K562 (cell line): ENCODE results near the gene SURF4. TPM values are rescaled to one million over a fixed set of nuclear protein-coding genes. Genes with fewer than 3 reads are reported as not detected.

ENCODE experiments used
- ARID3A ChIP-seq: IDR thresholded peaks from 2 replicates; pipeline ENCODE4 v1.6.1; 2012; ENCODE audit warnings: low read depth, low read length, improper control_type of control experiment, borderline replicate concordance
- BRF1 ChIP-seq: IDR thresholded peaks from 3 replicates; pipeline ENCODE4 v1.6.1; 2011; ENCODE audit warnings: borderline replicate concordance, mild to moderate bottlenecking; ENCODE audit not compliant: insufficient read length; ENCODE audit errors: extremely low read depth
- CCNT2 ChIP-seq: IDR thresholded peaks from 2 replicates; pipeline ENCODE4 v1.6.1; 2011; ENCODE audit warnings: borderline replicate concordance, low read depth, mild to moderate bottlenecking, moderate library complexity, mixed read lengths, low read length; ENCODE audit not compliant: insufficient read length; ENCODE audit errors: extremely low read depth
- CHCHD3 ChIP-seq: fragments of 250-450 bp; sonication (Bioruptor Pico); IDR thresholded peaks from 2 replicates; pipeline ENCODE4 v2.1.2; 2022; ENCODE audit warnings: mild to moderate bottlenecking
- CTCF ChIP-seq, 3 experiments: IDR thresholded peaks in 2 of 3; conservative IDR thresholded peaks in 1 of 3; 2 replicates each; pipeline ENCODE4 v1.5.1; 2011 to 2012; ENCODE audit warnings: low read length in 3 of 3, mild to moderate bottlenecking in 3 of 3, control low read depth in 2 of 3, improper control_type of control experiment in 1 of 3, inconsistent platforms in 1 of 3, low read depth in 1 of 3, mixed read lengths in 1 of 3, moderate library complexity in 1 of 3; ENCODE audit not compliant: insufficient read depth in 2 of 3
- DIDO1 ChIP-seq: fragments of 450-650 bp; IDR thresholded peaks from 2 replicates; pipeline ENCODE4 v1.6.1; 2016; ENCODE audit warnings: low read depth, missing biosample characterization, missing genetic modification characterization
- EGR1 ChIP-seq: fragments of 450-650 bp; conservative IDR thresholded peaks from 2 replicates; pipeline ENCODE4 v1.6.1; 2017; ENCODE audit warnings: mild to moderate bottlenecking
- EP400 ChIP-seq: fragments of 450-650 bp; IDR thresholded peaks from 2 replicates; pipeline ENCODE4 v1.6.1; 2017; ENCODE audit warnings: antibody characterized with exemption, mild to moderate bottlenecking, moderate library complexity
- FOSL1 ChIP-seq: fragments of 200-800 bp; sonication (Bioruptor generic); conservative IDR thresholded peaks from 2 replicates; pipeline ENCODE4 v1.6.1; 2016; ENCODE audit warnings: missing genetic modification characterization, missing compliant biosample characterization
- HCFC1 ChIP-seq: IDR thresholded peaks from 2 replicates; pipeline ENCODE4 v1.6.1; 2012; ENCODE audit warnings: low read depth, low read length, improper control_type of control experiment
- HEY1 ChIP-seq: fragments of 250-450 bp; sonication (Bioruptor Pico); IDR thresholded peaks from 2 replicates; pipeline ENCODE4 v1.5.0; 2020; ENCODE audit warnings: mild to moderate bottlenecking, moderate library complexity, borderline replicate concordance
- MNT ChIP-seq, 2 experiments: fragments of 450-650 bp; conservative IDR thresholded peaks; 2 replicates each; pipeline ENCODE4 v1.6.1; 2017; ENCODE audit warnings: mild to moderate bottlenecking in 2 of 2, moderate library complexity in 2 of 2
- NCOA6 ChIP-seq: fragments of 450-650 bp; IDR thresholded peaks from 2 replicates; pipeline ENCODE4 v1.6.1; 2017; ENCODE audit warnings: mild to moderate bottlenecking
- PCBP1 ChIP-seq: fragments of 200-400 bp; formaldehyde crosslinking; IDR thresholded peaks from 2 replicates; pipeline ENCODE4 v1.6.1; 2018; ENCODE audit warnings: mild to moderate bottlenecking, low read depth, low read length; ENCODE audit not compliant: poor library complexity, severe bottlenecking
- RBFOX2 ChIP-seq: fragments of 200-400 bp; formaldehyde crosslinking; IDR thresholded peaks from 2 replicates; pipeline ENCODE4 v1.6.1; 2017; ENCODE audit warnings: low read depth, mild to moderate bottlenecking, low read length, moderate library complexity
- RBM22 ChIP-seq: fragments of 200-400 bp; formaldehyde crosslinking; IDR thresholded peaks from 2 replicates; pipeline ENCODE4 v1.6.1; 2018; ENCODE audit warnings: low read length, low read depth; ENCODE audit not compliant: poor library complexity, severe bottlenecking
- SMAD3 ChIP-seq: fragments of 450-650 bp; formaldehyde crosslinking; conservative IDR thresholded peaks from 2 replicates; pipeline ENCODE4 v1.4.0; 2020; ENCODE audit warnings: mild to moderate bottlenecking
- SMARCA5 ChIP-seq: fragments of 450-650 bp; IDR thresholded peaks from 2 replicates; pipeline ENCODE4 v1.6.1; 2016
- SRSF9 ChIP-seq: fragments of 200-400 bp; formaldehyde crosslinking; IDR thresholded peaks from 2 replicates; pipeline ENCODE4 v1.6.1; 2017; ENCODE audit warnings: low read depth, low read length, borderline replicate concordance
- TOE1 ChIP-seq, 2 experiments: fragments of 450-650 bp in 1 of 2; sonication (generic) in 1 of 2; formaldehyde crosslinking in 1 of 2; IDR thresholded peaks; 2 replicates each; pipeline versions ENCODE4 v1.7.1 to v1.8.0; 2016 to 2022; ENCODE audit warnings: borderline replicate concordance in 2 of 2, mild to moderate bottlenecking in 2 of 2, antibody characterized with exemption in 1 of 2, inconsistent platforms in 1 of 2, low read depth in 1 of 2, missing genetic modification reagents in 1 of 2, moderate library complexity in 1 of 2
- ZBTB34 ChIP-seq: fragments of 250-450 bp; sonication (Bioruptor Pico); IDR thresholded peaks from 2 replicates; pipeline ENCODE4 v1.8.0; 2021; ENCODE audit warnings: mild to moderate bottlenecking, moderate library complexity
- polyA plus RNA-seq, 8 experiments: library from polyadenylated mRNA; depleted of rRNA in 4 of 8; stranded (reverse) in 5 of 8; unstranded in 3 of 8; fragments of >200 nt; fragmentation: Nextera tagmentation in 2 of 8; fragmentation: Illumina TruSeq in 1 of 8; extraction: Ambion mirVana in 2 of 8; extraction: Trizol in 1 of 8; gene quantifications; 2 replicates each; pipeline versions ENCODE4 v1.2.1 to v1.2.3, GENCODE V29; 2011 to 2014; ENCODE audit warnings: inconsistent platforms in 1 of 8, missing spikeins in 1 of 8
- total RNA-seq, 7 experiments: library from RNA; depleted of rRNA in 6 of 7; stranded (reverse); fragments of >200 nt in 6 of 7; fragmentation: Illumina TruSeq in 2 of 7; extraction: Trizol in 2 of 7; gene quantifications; 2 replicates each; pipeline versions ENCODE4 v1.2.1 to v1.2.3, GENCODE V29; 2011 to 2021; ENCODE audit warnings: low replicate concordance in 1 of 7

Gene SURF4
- total and polyA plus RNA-seq, 9 of the 15 experiments (the other 6 are each of a cell fraction or from before 2014, with no cell fraction given): 8.4 to 176 (median 130) TPM

GRCh38 chr9:133375116-133375723 lies 640 bp downstream of the SURF4 start (continued):
- TF ChIP-seq MNT (conservative IDR thresholded peaks at IDR 0.05): peak in 1 of 2 experiments; percentile 36; a peak in 1 of 4 replicates
- peak; percentile 43; the same call in 1 of the 2 replicates for TF ChIP-seq EP400
- TF ChIP-seq ARID3A: no peak
- TF ChIP-seq CCNT2: no peak
- no peak for TF ChIP-seq HCFC1
- TF ChIP-seq FOSL1 (tag): peak; percentile 31; the same call in 1 of the 2 replicates
- no peak for TF ChIP-seq BRF1
- no peak for TF ChIP-seq DIDO1 (tag)
- 0 out of 2 replicates have a peak, but pooled peaks have one; percentile 31 for TF ChIP-seq TOE1 (IDR thresholded peaks at IDR 0.05; ENCODE audit: borderline replicate concordance)
- no peak for TF ChIP-seq TOE1 (CRISPR knock-in tag; IDR thresholded peaks at IDR 0.05; ENCODE audit: borderline replicate concordance, low read depth)
- TF ChIP-seq SRSF9: no peak
- TF ChIP-seq RBM22: peak; percentile 70
- peak in 2 of 3 experiments; percentile 10 to 30; a peak in 1 of 6 replicates for TF ChIP-seq CTCF (IDR thresholded peaks at IDR 0.05 in 2 of 3, conservative IDR thresholded peaks at IDR 0.05 in 1 of 3; ENCODE audit: insufficient read depth in 2 of 3, low read depth in 1 of 3, low read length in 3 of 3)
- TF ChIP-seq HEY1 (CRISPR knock-in tag): no peak
- TF ChIP-seq EGR1: no peak
- TF ChIP-seq CHCHD3 (CRISPR knock-in tag): no peak
- no peak for TF ChIP-seq PCBP1
- no peak for TF ChIP-seq SMAD3
- no peak for TF ChIP-seq NCOA6
- no peak for TF ChIP-seq ZBTB34 (CRISPR knock-in tag)
- no peak; the same call in 1 of the 2 replicates for TF ChIP-seq RBFOX2
- TF ChIP-seq SMARCA5: no peak
